Hepatocyte (in vitro differentiated cells): Measurements from ENCODE around the gene LY86.

ENCODE experiments used
- EZH2 ChIP-seq: fragments of 200-600 bp; sonication (generic); IDR thresholded peaks from 2 replicates; pipeline ENCODE4 v1.6.1; 2016; ENCODE audit warnings: antibody characterized with exemption, mild to moderate bottlenecking, borderline replicate concordance
- TF ChIP-seq, protein P1 (sequence below): fragments of 200-600 bp; sonication (generic); IDR thresholded peaks from 2 replicates; pipeline ENCODE4 v1.5.1; 2016; ENCODE audit warnings: antibody characterized with exemption, mild to moderate bottlenecking; ENCODE audit not compliant: poor library complexity

- TF ChIP-seq, protein P1, sequence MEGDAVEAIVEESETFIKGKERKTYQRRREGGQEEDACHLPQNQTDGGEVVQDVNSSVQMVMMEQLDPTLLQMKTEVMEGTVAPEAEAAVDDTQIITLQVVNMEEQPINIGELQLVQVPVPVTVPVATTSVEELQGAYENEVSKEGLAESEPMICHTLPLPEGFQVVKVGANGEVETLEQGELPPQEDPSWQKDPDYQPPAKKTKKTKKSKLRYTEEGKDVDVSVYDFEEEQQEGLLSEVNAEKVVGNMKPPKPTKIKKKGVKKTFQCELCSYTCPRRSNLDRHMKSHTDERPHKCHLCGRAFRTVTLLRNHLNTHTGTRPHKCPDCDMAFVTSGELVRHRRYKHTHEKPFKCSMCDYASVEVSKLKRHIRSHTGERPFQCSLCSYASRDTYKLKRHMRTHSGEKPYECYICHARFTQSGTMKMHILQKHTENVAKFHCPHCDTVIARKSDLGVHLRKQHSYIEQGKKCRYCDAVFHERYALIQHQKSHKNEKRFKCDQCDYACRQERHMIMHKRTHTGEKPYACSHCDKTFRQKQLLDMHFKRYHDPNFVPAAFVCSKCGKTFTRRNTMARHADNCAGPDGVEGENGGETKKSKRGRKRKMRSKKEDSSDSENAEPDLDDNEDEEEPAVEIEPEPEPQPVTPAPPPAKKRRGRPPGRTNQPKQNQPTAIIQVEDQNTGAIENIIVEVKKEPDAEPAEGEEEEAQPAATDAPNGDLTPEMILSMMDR, result no peak
- TF ChIP-seq EZH2, result no peak
Measured at GRCh38 chr6:6579281-6579680, 9.2 kb upstream of the LY86 start.
